ENCODE measurements around the gene LLGL2. TPM values are rescaled to one million over a fixed set of nuclear protein-coding genes. Genes with fewer than 3 reads are reported as not detected.

Gene LLGL2, protein sequence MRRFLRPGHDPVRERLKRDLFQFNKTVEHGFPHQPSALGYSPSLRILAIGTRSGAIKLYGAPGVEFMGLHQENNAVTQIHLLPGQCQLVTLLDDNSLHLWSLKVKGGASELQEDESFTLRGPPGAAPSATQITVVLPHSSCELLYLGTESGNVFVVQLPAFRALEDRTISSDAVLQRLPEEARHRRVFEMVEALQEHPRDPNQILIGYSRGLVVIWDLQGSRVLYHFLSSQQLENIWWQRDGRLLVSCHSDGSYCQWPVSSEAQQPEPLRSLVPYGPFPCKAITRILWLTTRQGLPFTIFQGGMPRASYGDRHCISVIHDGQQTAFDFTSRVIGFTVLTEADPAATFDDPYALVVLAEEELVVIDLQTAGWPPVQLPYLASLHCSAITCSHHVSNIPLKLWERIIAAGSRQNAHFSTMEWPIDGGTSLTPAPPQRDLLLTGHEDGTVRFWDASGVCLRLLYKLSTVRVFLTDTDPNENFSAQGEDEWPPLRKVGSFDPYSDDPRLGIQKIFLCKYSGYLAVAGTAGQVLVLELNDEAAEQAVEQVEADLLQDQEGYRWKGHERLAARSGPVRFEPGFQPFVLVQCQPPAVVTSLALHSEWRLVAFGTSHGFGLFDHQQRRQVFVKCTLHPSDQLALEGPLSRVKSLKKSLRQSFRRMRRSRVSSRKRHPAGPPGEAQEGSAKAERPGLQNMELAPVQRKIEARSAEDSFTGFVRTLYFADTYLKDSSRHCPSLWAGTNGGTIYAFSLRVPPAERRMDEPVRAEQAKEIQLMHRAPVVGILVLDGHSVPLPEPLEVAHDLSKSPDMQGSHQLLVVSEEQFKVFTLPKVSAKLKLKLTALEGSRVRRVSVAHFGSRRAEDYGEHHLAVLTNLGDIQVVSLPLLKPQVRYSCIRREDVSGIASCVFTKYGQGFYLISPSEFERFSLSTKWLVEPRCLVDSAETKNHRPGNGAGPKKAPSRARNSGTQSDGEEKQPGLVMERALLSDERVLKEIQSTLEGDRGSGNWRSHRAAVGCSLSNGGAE
- total RNA-seq (2022; extraction: Qiagen RNA extraction; ENCODE audit: low read depth) = 19.9 to 32.7 TPM (median 28.7 TPM) in 5 replicates

DNA sequence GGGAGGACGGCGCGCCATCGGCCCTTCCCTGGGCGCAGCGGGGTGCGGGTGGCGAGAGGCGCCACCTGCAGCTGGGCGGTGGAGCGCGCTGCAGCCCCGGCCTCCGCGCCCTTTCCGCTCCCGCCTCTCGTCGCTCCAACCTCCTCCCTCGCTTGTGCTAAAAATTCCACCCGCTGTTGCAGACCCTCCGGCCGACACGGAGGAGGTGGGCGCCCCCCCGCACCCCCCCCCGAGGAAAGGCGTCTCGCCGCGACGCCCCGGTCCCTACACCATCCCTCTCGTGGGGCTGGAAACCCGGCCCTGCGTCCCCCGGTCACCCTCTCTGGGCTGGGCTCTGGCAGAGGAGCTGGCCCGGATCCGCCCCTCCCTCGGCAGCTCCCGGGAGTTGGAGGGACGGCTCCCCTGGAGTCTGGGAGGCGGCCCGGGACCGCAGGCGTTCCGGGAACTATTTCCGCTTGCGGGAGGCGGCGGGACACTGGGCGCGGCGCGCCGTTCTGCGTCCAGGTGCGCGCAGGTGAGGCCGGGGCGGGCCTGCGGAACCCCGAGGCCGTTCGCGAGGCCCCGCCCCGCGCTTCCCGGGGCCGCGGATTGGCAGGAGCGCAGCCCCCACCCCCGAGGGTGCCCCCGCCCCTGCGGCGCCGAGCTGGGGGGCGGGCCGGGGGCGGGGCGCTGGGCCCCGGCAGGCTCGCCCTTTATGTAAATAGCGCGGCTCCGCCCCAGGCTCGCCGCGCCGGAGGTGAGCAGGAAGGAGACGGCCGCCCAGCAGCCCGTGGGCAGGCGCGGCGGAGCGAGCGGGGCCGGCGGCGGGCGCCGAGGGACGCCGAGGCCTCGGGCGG lies at the start of gene LLGL2:
Gene LLGL2 (plus strand): TSS at position 728 of the 836 bp plus-strand sequence. CDS start 17,730 bp downstream, outside the sequence.

DNA sequence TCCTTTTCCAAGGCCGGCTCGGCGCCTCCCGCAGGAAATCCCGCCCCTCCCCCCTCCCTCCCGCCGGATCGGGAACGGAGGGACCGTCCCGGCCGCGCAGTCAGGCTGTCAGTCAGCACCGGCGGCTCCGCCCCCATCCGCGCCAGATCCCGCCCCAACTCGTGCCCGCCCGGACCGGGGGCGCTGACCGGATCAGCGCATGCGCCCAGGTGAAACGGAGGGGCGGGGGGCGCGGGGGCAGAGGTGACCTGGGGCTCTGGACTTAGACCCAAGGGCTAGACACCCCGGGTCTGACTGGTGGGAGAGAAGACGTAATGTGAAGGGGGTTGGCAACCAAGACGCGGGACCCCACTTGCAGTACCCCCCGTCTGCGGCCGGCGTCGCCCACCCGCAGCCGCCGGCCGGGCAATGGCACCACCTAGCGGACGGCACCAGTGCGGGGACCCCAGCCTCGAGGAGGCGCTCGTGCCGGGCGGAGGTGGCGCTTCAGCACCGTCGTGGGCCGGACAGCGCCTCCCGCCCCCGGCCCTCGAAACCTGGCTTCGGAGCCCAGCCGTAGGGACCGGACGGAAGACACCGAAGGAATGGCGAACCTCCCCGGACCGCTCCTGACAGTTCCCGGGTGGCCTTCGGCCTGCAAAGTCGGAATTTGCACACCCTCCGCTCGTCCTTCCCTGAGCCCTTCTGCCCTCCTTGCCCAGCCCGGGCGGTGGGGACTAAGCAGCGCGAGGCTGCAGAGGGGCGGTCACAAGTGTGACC lies 9.8 kb upstream of the LLGL2 start, which contains the start of gene CASKIN2:
Gene CASKIN2 (minus strand): TSS at position 42 of the 759 bp plus-strand sequence. CDS start 1,733 bp downstream, outside the sequence.

GRCh38 chr17:75516255-75516618 lies 9.3 kb upstream of the LLGL2 start, which contains the start of gene TSEN54:
Gene TSEN54 (plus strand): TSS chr17:75516528. CDS start chr17:75516561, 33 bp downstream.

DNA sequence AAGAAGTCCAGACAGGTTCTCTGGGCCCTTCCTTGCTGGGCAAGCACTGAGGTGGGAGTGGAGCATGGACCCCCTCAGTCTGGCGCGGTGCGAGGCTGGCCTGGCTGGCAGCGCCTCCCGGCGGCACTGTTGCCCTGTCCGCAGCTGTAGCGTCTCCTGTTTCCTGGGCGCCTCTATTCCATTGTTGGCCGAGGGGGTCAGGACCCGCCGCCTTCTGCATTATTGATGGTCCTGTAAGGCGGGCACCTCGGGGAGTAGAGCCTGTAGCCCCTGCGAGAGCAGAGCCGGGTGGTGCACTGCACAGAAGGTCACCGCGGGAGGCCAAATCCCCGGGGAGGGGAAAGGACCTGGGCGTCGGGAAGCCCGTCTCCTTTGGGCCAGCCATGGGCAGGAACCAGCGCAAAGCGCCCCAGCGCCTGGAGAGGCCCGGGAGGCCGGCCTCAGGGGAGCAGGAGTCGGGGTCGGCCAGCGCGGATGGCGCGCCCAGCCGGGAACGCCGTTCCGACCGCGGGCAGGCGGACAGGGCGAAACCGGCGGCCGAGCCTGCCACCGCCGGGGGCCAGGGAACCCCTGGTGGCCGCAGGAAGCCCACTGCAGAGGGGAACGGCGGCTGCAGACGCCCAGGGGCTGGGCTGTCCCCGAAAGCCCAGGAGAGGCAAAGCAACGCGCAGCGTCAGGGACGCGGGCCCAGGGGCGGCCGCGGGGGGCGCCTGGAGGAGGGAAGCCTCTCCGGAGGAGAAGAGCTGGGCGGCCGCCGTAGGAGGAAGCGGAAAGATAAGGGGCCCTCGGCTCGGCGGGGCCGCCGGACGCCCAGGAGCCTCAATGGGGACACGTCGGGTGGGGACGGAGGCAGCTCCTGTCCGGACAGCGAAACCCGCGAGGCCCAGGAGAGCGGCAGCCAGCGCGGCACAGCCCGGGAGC lies 62.4 kb downstream of the LLGL2 start, which contains the start of gene MYO15B:
Gene MYO15B (plus strand): TSS at position 126 of the 921 bp plus-strand sequence. CDS start 258 bp downstream, at position 384.

Other genes starting within 250 kb of the LLGL2 start
- gene SLC25A19, start 236.3 kb upstream of the LLGL2 start, total RNA-seq (2022; extraction: Qiagen RNA extraction; ENCODE audit: low read depth) = 16.2 to 19.6 TPM (median 18.6 TPM) in 5 replicates
- 87.9 to 114 TPM (median 99.8 TPM) in 5 replicates for gene GRB2, start 120.0 kb upstream of the LLGL2 start, total RNA-seq (2022; extraction: Qiagen RNA extraction; ENCODE audit: low read depth)
- gene TMEM94, start 69.1 kb upstream of the LLGL2 start, total RNA-seq (2022; extraction: Qiagen RNA extraction; ENCODE audit: low read depth) = 38.2 to 53.1 TPM (median 46.0 TPM) in 5 replicates
- gene CASKIN2, start 10.2 kb upstream of the LLGL2 start, total RNA-seq (2022; extraction: Qiagen RNA extraction; ENCODE audit: low read depth) = 7.2 to 13.6 TPM (median 11.7 TPM) in 5 replicates
- gene TSEN54, start 9.2 kb upstream of the LLGL2 start, total RNA-seq (2022; extraction: Qiagen RNA extraction; ENCODE audit: low read depth) = 30.7 to 45.6 TPM (median 42.3 TPM) in 5 replicates
- gene MYO15B, start 62.1 kb downstream of the LLGL2 start, total RNA-seq (2022; extraction: Qiagen RNA extraction; ENCODE audit: low read depth) = 38.8 to 59.9 TPM (median 49.7 TPM) in 5 replicates
- 0.54 to 1.1 TPM (median 0.86 TPM) in 5 replicates for gene SMIM5, start 107.7 kb downstream of the LLGL2 start, total RNA-seq (2022; extraction: Qiagen RNA extraction; ENCODE audit: low read depth)
- gene RECQL5, start 141.5 kb downstream of the LLGL2 start, total RNA-seq (2022; extraction: Qiagen RNA extraction; ENCODE audit: low read depth) = 21.9 to 29.3 TPM (median 29.2 TPM) in 5 replicates
- 113 to 128 TPM (median 120 TPM) in 5 replicates for gene SAP30BP, start 141.6 kb downstream of the LLGL2 start, total RNA-seq (2022; extraction: Qiagen RNA extraction; ENCODE audit: low read depth)
- 74.8 to 94.7 TPM (median 80.4 TPM) in 5 replicates for gene ITGB4, start 195.8 kb downstream of the LLGL2 start, total RNA-seq (2022; extraction: Qiagen RNA extraction; ENCODE audit: low read depth)
- gene GALK1, start 239.5 kb downstream of the LLGL2 start, total RNA-seq (2022; extraction: Qiagen RNA extraction; ENCODE audit: low read depth) = 56.7 to 84.6 TPM (median 80.2 TPM) in 5 replicates

All from A549 treated with GW870086 at 1 μM for 4 hours (cell line).